Endothelial cell of umbilical vein (primary cell): ENCODE measurements around the gene TMEM30B. TPM values are rescaled to one million over a fixed set of nuclear protein-coding genes. Genes with fewer than 3 reads are reported as not detected.

Experiments
- BruUV-seq: library from RNA; stranded (reverse); fragments of 400-500 nt; replicated peaks from 2 replicates; lab custom pipeline; 2021; lab: Mats Ljungman, UMichigan
- CTCF ChIA-PET: fragments of 300-600, 350-600 bp; sonication (Branson Sonifier 250); formaldehyde crosslinking; loops from one replicate; lab custom pipeline; 2021; ENCODE audit warnings: antibody characterized with exemption, inconsistent platforms; lab: Charles Lee
- POLR2A ChIA-PET: fragments of 300-600, 350-600 bp; sonication (Branson Sonifier 250); formaldehyde crosslinking; loops from one replicate; lab custom pipeline; 2021; ENCODE audit warnings: antibody characterized with exemption, inconsistent platforms; lab: Charles Lee
- DNase-seq: peaks from one replicate; pipeline ENCODE4 v3.0.0-alpha.2; 2011; ENCODE audit warnings: low read depth, low spot score
- FAIRE-seq: peaks from 2 replicates; lab custom pipeline; 2011; peaks lifted over from hg19 to GRCh38; lab: Jason Lieb, UNC
- H2AFZ ChIP-seq: 2 replicates; pipeline ENCODE4 v1.6.0; 2012; ENCODE audit warnings: low read depth, low read length, control low read depth, inconsistent platforms
- H3K27ac ChIP-seq: 2 replicates; pipeline ENCODE4 v1.5.1; 2011; ENCODE audit warnings: low read depth, mild to moderate bottlenecking, control low read depth, low read length, moderate library complexity; ENCODE audit not compliant: insufficient read depth
- H3K27me3 ChIP-seq, 2 experiments: 2 replicates each; pipeline versions ENCODE4 v1.6.0 to v1.6.1; 2011; ENCODE audit warnings: low read length in 2 of 2, mixed read lengths in 1 of 2; ENCODE audit not compliant: control insufficient read depth in 2 of 2, insufficient read depth in 2 of 2
- H3K36me3 ChIP-seq, 2 experiments: 2 replicates in 1 of 2; 3 replicates in 1 of 2; pipeline ENCODE4 v1.5.1; 2011; ENCODE audit warnings: low read length in 2 of 2, mild to moderate bottlenecking in 1 of 2, moderate library complexity in 1 of 2; ENCODE audit not compliant: control insufficient read depth in 2 of 2, insufficient read depth in 2 of 2; ENCODE audit errors: extremely low read depth in 1 of 2
- H3K4me1 ChIP-seq: 3 replicates; pipeline ENCODE4 v1.5.1; 2011; ENCODE audit warnings: mild to moderate bottlenecking, low read length; ENCODE audit not compliant: control insufficient read depth, insufficient read depth; ENCODE audit errors: extremely low read depth
- H3K4me2 ChIP-seq: 2 replicates; pipeline ENCODE4 v1.6.1; 2011; ENCODE audit warnings: low read length, control low read depth, mixed read lengths; ENCODE audit not compliant: insufficient read depth
- H3K4me3 ChIP-seq, 3 experiments: fragments of 200-600 bp in 1 of 3; sonication (generic), shearing (Covaris generic) in 1 of 3; replicated peaks in 1 of 3; 2 replicates each; pipeline ENCODE4 v1.5.1; 2011 to 2016; ENCODE audit warnings: control low read depth in 3 of 3, low read length in 3 of 3, mild to moderate bottlenecking in 2 of 3, inconsistent platforms in 1 of 3, low read depth in 1 of 3, moderate library complexity in 1 of 3; ENCODE audit not compliant: insufficient read depth in 1 of 3
- H3K79me2 ChIP-seq: 2 replicates; pipeline ENCODE4 v1.6.0; 2012; ENCODE audit warnings: low read length, inconsistent platforms; ENCODE audit not compliant: control insufficient read depth, insufficient read depth
- H3K9ac ChIP-seq: replicated peaks from 2 replicates; pipeline ENCODE3; 2011; ENCODE audit warnings: low read length, control low read depth; ENCODE audit not compliant: insufficient read depth; ENCODE audit errors: extremely low read depth
- H3K9me1 ChIP-seq: replicated peaks from 3 replicates; pipeline ENCODE4 v1.6.0; 2011; ENCODE audit warnings: mild to moderate bottlenecking, low read length; ENCODE audit not compliant: control insufficient read depth, insufficient read depth; ENCODE audit errors: extremely low read depth
- H3K9me3 ChIP-seq: replicated peaks from 2 replicates; pipeline ENCODE4 v1.5.1; 2012; ENCODE audit warnings: low read length, inconsistent platforms; ENCODE audit not compliant: control insufficient read depth, insufficient read depth
- H4K20me1 ChIP-seq: replicated peaks from 2 replicates; pipeline ENCODE3; 2011; ENCODE audit warnings: mild to moderate bottlenecking, low read length; ENCODE audit not compliant: control insufficient read depth, insufficient read depth; ENCODE audit errors: extremely low read depth
- CTCF ChIP-seq, 2 donors: IDR thresholded peaks; 1 replicate in 1 of 2; 2 replicates in 1 of 2; pipeline ENCODE4 v1.5.1; 2011; ENCODE audit warnings: low read length in 2 of 2, mild to moderate bottlenecking in 2 of 2, moderate library complexity in 2 of 2, control low read depth in 1 of 2, inconsistent platforms in 1 of 2, low read depth in 1 of 2; ENCODE audit not compliant: insufficient read depth in 1 of 2; ENCODE audit errors: extremely low read depth in 1 of 2
- EZH2 ChIP-seq: IDR thresholded peaks from 2 replicates; pipeline ENCODE4 v1.6.1; 2012; ENCODE audit warnings: borderline replicate concordance, low read depth, mild to moderate bottlenecking, moderate library complexity, low read length, inconsistent platforms; ENCODE audit not compliant: severe bottlenecking
- FOS ChIP-seq: IDR thresholded peaks from 2 replicates; pipeline ENCODE4 v1.6.1; 2011; ENCODE audit warnings: mild to moderate bottlenecking, low read length, moderate library complexity, borderline replicate concordance; ENCODE audit not compliant: insufficient read depth
- GATA2 ChIP-seq: IDR thresholded peaks from 2 replicates; pipeline ENCODE4 v1.7.0; 2011; ENCODE audit warnings: low read depth, mild to moderate bottlenecking, moderate library complexity, mixed read lengths, low read length; ENCODE audit not compliant: insufficient read length, insufficient read depth
- JUN ChIP-seq: IDR thresholded peaks from 2 replicates; pipeline ENCODE4 v1.6.1; 2011; ENCODE audit warnings: borderline replicate concordance, low read depth; ENCODE audit not compliant: insufficient read length, insufficient read depth
- MAX ChIP-seq: IDR thresholded peaks from 2 replicates; pipeline ENCODE4 v1.6.1; 2011; ENCODE audit not compliant: insufficient read depth, insufficient read length
- MYC ChIP-seq: IDR thresholded peaks from one replicate; pipeline ENCODE4 v1.6.1; 2011; ENCODE audit warnings: mild to moderate bottlenecking, low read depth, low read length
- POLR2A ChIP-seq: IDR thresholded peaks from 2 replicates; pipeline ENCODE4 v1.6.1; 2012; ENCODE audit warnings: low read depth, mild to moderate bottlenecking, control low read depth, low read length
- POLR2AphosphoS5 ChIP-seq: IDR thresholded peaks from 2 replicates; pipeline ENCODE4 v1.6.1; 2012; ENCODE audit warnings: low read depth, mild to moderate bottlenecking, control low read depth, low read length, moderate library complexity; ENCODE audit not compliant: insufficient read depth
- dilution Hi-C: fragments of 300-500 bp; cut with MboI; formaldehyde crosslinking; loops from one replicate; pipeline ENCODE4 v1.15.0; 2019; ENCODE audit warnings: low sequenced_read_pairs; ENCODE audit not compliant: extremely low pct_ligation_motif_present
- intact Hi-C: fragments of 100-400 bp; cut with micrococcal nuclease; formaldehyde crosslinking; loops from one replicate; pipeline ENCODE4 v1.10.0; 2022
- polyA plus RNA-seq, 4 experiments: library from polyadenylated mRNA; depleted of rRNA in 3 of 4; stranded (reverse) in 3 of 4; unstranded in 1 of 4; fragments of >200 nt; gene quantifications; 2 replicates each; pipeline versions ENCODE4 v1.2.1 to v1.2.3, GENCODE V29; 2011 to 2012; ENCODE audit warnings: missing spikeins in 1 of 4
- total RNA-seq: library from RNA; stranded (reverse); gene quantifications from 2 replicates; pipeline ENCODE4 v1.2.3, GENCODE V29; 2021

The TMEM30B gene
- total and polyA plus RNA-seq, 2 donors (not counting 3 experiments of a cell fraction or from before 2014, with no cell fraction given), result 0.32 to 0.35 TPM

GRCh38 chr14:61300209-61300608 is 19.1 kb upstream of the TMEM30B start:
- TF ChIP-seq EZH2 (no peak), GATA2 (no peak), POLR2A (no peak), MYC (no peak), POLR2AphosphoS5 (no peak), MAX (no peak), JUN (no peak), FOS (no peak), CTCF (IDR thresholded peaks at IDR 0.05; ENCODE audit: extremely low read depth in 1 of 2, insufficient read depth in 1 of 2, low read depth in 1 of 2, low read length in 2 of 2) (no peak)
- Histone ChIP-seq H3K9me3 (no peaks in the 10 kb centered on the region), H3K79me2 (no peaks in the 10 kb centered on the region), H3K36me3 (no peaks in the 10 kb centered on the region), H3K27me3 (no peaks in the 10 kb centered on the region), H3K4me2 (peak overlapping the region; percentile 22), H3K4me1 (peaks cover 29% of the 10 kb centered on the region), H3K9me1 (no peaks in the 10 kb centered on the region), H3K4me3 (no peak overlapping the region), H3K9ac (no peak overlapping the region), H4K20me1 (no peaks in the 10 kb centered on the region), H2AFZ (no peak overlapping the region), H3K27ac (no peak overlapping the region)
- BruUV-seq, result no TSS peak
- dilution Hi-C loops (no loop called here), intact Hi-C loops (no loop called here)
- ChIA-PET POLR2A (no interaction called here), CTCF (interaction anchor here (0.6 to 1.6 kb wide), 7 partner anchors 16 to 172 kb away, joined by 3 to 5 read pairs (median 4); no protein-coding TSS in a partner anchor)
- peak; percentile 50 for DNase-seq
- FAIRE-seq, result no peak
